ENCODE measurements around the gene CCNB1IP1. TPM values are rescaled to one million over a fixed set of nuclear protein-coding genes. Genes with fewer than 3 reads are reported as not detected.
A peak's percentile ranks its signal among the peaks of the same experiment; 100 is the strongest.

CCNB1IP1 gene
- total and polyA plus RNA-seq, 2 of the 8 experiments (the other 6 are each of a cell fraction or from before 2014, with no cell fraction given): 173 to 277 TPM

GRCh38 chr14:20328705-20329104 lies 4.4 kb downstream of the CCNB1IP1 start:
- FAIRE-seq (no peak), DNase-seq (ENCODE audit: low read depth in 1 of 2, low spot score in 2 of 2) (no peak)
- Histone ChIP-seq H4K5ac (ENCODE audit: insufficient read length, low read depth, low read length) (no peak overlapping the region), H2BK15ac (ENCODE audit: low read length) (no peak overlapping the region), H3K23me2 (ENCODE audit: low read depth, low read length) (0 out of 2 replicates have a peak, but pooled peaks cover 2% of the 10 kb centered on the region), H3K9ac (replicated peaks in 1 of 4; ENCODE audit: extremely low read depth in 1 of 4, low read depth in 3 of 4, low read length in 3 of 4) (no peak overlapping the region), H3K79me2 (ENCODE audit: control insufficient read depth in 1 of 2, insufficient read depth in 2 of 2, low read length in 2 of 2) (peaks cover 23 to 92% of the 10 kb centered on the region in 2 experiments), H3K14ac (ENCODE audit: insufficient read length) (no peak overlapping the region), H2BK120ac (replicated peaks; ENCODE audit: low read depth, low read length) (no peak overlapping the region), H3K79me1 (ENCODE audit: low read depth, low read length) (no peaks in the 10 kb centered on the region), H2BK20ac (ENCODE audit: low read length) (no peak overlapping the region), H3K4me3 (ENCODE audit: extremely low read depth in 1 of 4, insufficient read depth in 2 of 4, low read depth in 3 of 4, low read length in 4 of 4) (no peak overlapping the region), H3K36me3 (ENCODE audit: control insufficient read depth in 2 of 4, insufficient read depth in 4 of 4, low read length in 3 of 4) (peaks cover 12 to 44% (median 35%) of the 10 kb centered on the region in 4 experiments), H4K91ac (replicated peaks; ENCODE audit: insufficient read length, low read length) (no peak overlapping the region), H3K23ac (ENCODE audit: insufficient read length) (no peak overlapping the region), H4K8ac (ENCODE audit: extremely low read depth, insufficient read depth, low read length) (no peak overlapping the region), H3K9me3 (ENCODE audit: insufficient read depth in 2 of 2, low read depth in 1 of 2, low read length in 1 of 2) (no peaks in the 10 kb centered on the region), H3K18ac (ENCODE audit: extremely low read depth, low read length) (no peak overlapping the region), H2AFZ (ENCODE audit: low read length) (no peak overlapping the region), H3K27ac (ENCODE audit: low read depth, low read length) (no peak overlapping the region), H3K4me1 (replicated peaks in 1 of 4; ENCODE audit: control insufficient read depth in 3 of 4, insufficient read depth in 4 of 4, low read length in 3 of 4) (peaks cover 0 to 3% (median 0%) of the 10 kb centered on the region in 4 experiments; a peak in 3 of 7 replicates), H3K56ac (replicated peaks; ENCODE audit: insufficient read length, low read depth, low read length) (no peak overlapping the region), H2BK5ac (ENCODE audit: low read depth, low read length) (no peak overlapping the region), H2AK5ac (ENCODE audit: low read depth, low read length) (no peak overlapping the region), H3K4ac (replicated peaks; ENCODE audit: insufficient read length, low read depth, low read length) (no peak overlapping the region), H4K20me1 (replicated peaks in 1 of 2; ENCODE audit: control insufficient read depth in 1 of 2, insufficient read depth in 2 of 2, low read length in 2 of 2) (peaks cover 5 to 8% of the 10 kb centered on the region in 2 experiments), H3K4me2 (ENCODE audit: insufficient read depth in 1 of 2, low read depth in 2 of 2, low read length in 2 of 2) (peak overlapping the region in 1 of 2 experiments; percentile 30; a peak in 1 of 4 replicates), H2BK12ac (ENCODE audit: low read depth, low read length) (no peak overlapping the region), H3K27me3 (replicated peaks in 1 of 4; ENCODE audit: control insufficient read depth in 3 of 4, extremely low read depth in 1 of 4, insufficient read depth in 3 of 4, low read length in 3 of 4) (no peaks in the 10 kb centered on the region)
- CTCF ChIA-PET (ENCODE audit: partially characterized antibody): interaction anchor here (1.2 to 2.5 kb wide), 4 partner anchors 21 to 282 kb away, joined by 4 to 13 read pairs (median 6); no protein-coding TSS in a partner anchor
- TF ChIP-seq POLR2A (IDR thresholded peaks at IDR 0.05; ENCODE audit: control extremely low read depth in 1 of 2, low read depth in 2 of 2, low read length in 2 of 2): peak; percentile 20 to 34
- TF ChIP-seq SRF (IDR thresholded peaks at IDR 0.05; ENCODE audit: low read depth, low read length): no peak
- no peak for TF ChIP-seq RBBP5 (IDR thresholded peaks at IDR 0.05; ENCODE audit: borderline replicate concordance, low read depth, low read length)
- TF ChIP-seq EGR1 (IDR thresholded peaks at IDR 0.05; ENCODE audit: borderline replicate concordance, low read depth, low read length): no peak
- no peak for TF ChIP-seq BCL11A (IDR thresholded peaks at IDR 0.05; ENCODE audit: low read depth in 2 of 2, low read length in 2 of 2)
- peak; percentile 38; the same call in 1 of the 2 replicates for TF ChIP-seq POLR2AphosphoS5 (IDR thresholded peaks at IDR 0.05; ENCODE audit: low read depth, low read length)
- 88% methylated on average over 2 of the region's 2 CpGs; no CpG with 5 or more reads in 1 of the 2 experiments for WGBS, 2 experiments (ENCODE audit: extremely low coverage in 1 of 2, insufficient coverage in 1 of 2, insufficient read length in 1 of 2, insufficient replicate concordance in 2 of 2, low coverage in 1 of 2, low lambda C conversion rate in 2 of 2, missing lambda C conversion rate in 1 of 2)
- POLR2A ChIA-PET (ENCODE audit: partially characterized antibody): interaction anchor here (0.9 to 10.1 kb wide), 9 partner anchors 8 to 271 kb away, joined by 3 to 215 read pairs (median 7); partner anchors contain the start of genes APEX1, OSGEP, PARP2 and TTC5
